CD4-positive, CD25-positive, alpha-beta regulatory T cell (primary cell): Measurements from ENCODE around the gene SEMA4C. TPM values are rescaled to one million over a fixed set of nuclear protein-coding genes. Genes with fewer than 3 reads are reported as not detected.

Experiments
- ATAC-seq, 2 donors: fragments of 150-1000 bp; cut with Tn5 transposase; one replicate each; pipeline ENCODE4 v1.10.0; 2021; ENCODE audit warnings: low read depth in 2 of 2, moderate number of reproducible peaks in 2 of 2, moderate library complexity in 1 of 2
- DNase-seq, 3 donors: peaks; one replicate each; pipeline versions ENCODE4 v3.0.0 to v3.0.0-alpha.2; 2012 to 2022; ENCODE audit warnings: mixed read lengths in 1 of 3
- H3K27ac ChIP-seq: one replicate; pipeline ENCODE4 v1.7.0; 2013; ENCODE audit warnings: mild to moderate bottlenecking, low read length; ENCODE audit not compliant: insufficient read depth, poor library complexity, severe bottlenecking
- H3K27me3 ChIP-seq: one replicate; pipeline ENCODE4 v1.7.0; 2013; ENCODE audit warnings: low read length; ENCODE audit not compliant: control insufficient read depth, insufficient read depth
- H3K36me3 ChIP-seq: one replicate; pipeline ENCODE4 v1.7.0; 2013; ENCODE audit warnings: mild to moderate bottlenecking, low read length, moderate library complexity; ENCODE audit not compliant: control insufficient read depth, insufficient read depth
- H3K4me1 ChIP-seq: 2 replicates; pipeline ENCODE4 v1.7.0; 2013; ENCODE audit warnings: mild to moderate bottlenecking, low read length; ENCODE audit not compliant: insufficient read depth, control insufficient read depth, poor library complexity, severe bottlenecking
- H3K4me3 ChIP-seq: one replicate; pipeline ENCODE4 v1.7.0; 2013; ENCODE audit warnings: low read depth, mild to moderate bottlenecking, low read length, moderate library complexity
- H3K9me3 ChIP-seq, 2 experiments: 1 replicate in 1 of 2; 2 replicates in 1 of 2; pipeline ENCODE4 v1.7.0; 2013; ENCODE audit warnings: low read length in 2 of 2, mild to moderate bottlenecking in 1 of 2, moderate library complexity in 1 of 2; ENCODE audit not compliant: control insufficient read depth in 2 of 2
- H3K27ac Mint-ChIP-seq, 3 donors: one replicate each; pipeline ENCODE4 v1.8.0; 2020 to 2022; ENCODE audit warnings: mild to moderate bottlenecking in 3 of 3, mixed read lengths in 3 of 3, moderate library complexity in 2 of 3
- H3K27me3 Mint-ChIP-seq: one replicate; pipeline ENCODE4 v1.8.0; 2022; ENCODE audit warnings: mild to moderate bottlenecking, mixed read lengths
- H3K36me3 Mint-ChIP-seq: one replicate; pipeline ENCODE4 v1.8.0; 2020; ENCODE audit warnings: mixed read lengths
- H3K4me1 Mint-ChIP-seq, 4 donors: one replicate each; pipeline ENCODE4 v1.8.0; 2020 to 2022; ENCODE audit warnings: mixed read lengths in 4 of 4, mild to moderate bottlenecking in 1 of 4
- H3K4me3 Mint-ChIP-seq, 4 donors: one replicate each; pipeline ENCODE4 v1.8.0; 2020 to 2022; ENCODE audit warnings: mild to moderate bottlenecking in 4 of 4, mixed read lengths in 4 of 4, moderate library complexity in 3 of 4
- H3K9me3 Mint-ChIP-seq, 7 donors: one replicate each; pipeline ENCODE4 v1.8.0; 2020 to 2022; ENCODE audit warnings: mixed read lengths in 7 of 7, mild to moderate bottlenecking in 3 of 7, moderate library complexity in 2 of 7
- polyA plus RNA-seq, 4 donors: library from polyadenylated mRNA; unstranded; fragments of 300-500 nt; fragmentation: Illumina TruSeq; gene quantifications; one replicate each; pipeline ENCODE4 v1.2.3, GENCODE V29; 2021
- total RNA-seq: library from RNA; stranded (reverse); gene quantifications from one replicate; pipeline ENCODE4 v1.2.3, GENCODE V29; 2022

The SEMA4C gene
- total and polyA plus RNA-seq, 5 donors from 2014 or later: 1.3 to 23.3 (median 2.7) TPM

DNA sequence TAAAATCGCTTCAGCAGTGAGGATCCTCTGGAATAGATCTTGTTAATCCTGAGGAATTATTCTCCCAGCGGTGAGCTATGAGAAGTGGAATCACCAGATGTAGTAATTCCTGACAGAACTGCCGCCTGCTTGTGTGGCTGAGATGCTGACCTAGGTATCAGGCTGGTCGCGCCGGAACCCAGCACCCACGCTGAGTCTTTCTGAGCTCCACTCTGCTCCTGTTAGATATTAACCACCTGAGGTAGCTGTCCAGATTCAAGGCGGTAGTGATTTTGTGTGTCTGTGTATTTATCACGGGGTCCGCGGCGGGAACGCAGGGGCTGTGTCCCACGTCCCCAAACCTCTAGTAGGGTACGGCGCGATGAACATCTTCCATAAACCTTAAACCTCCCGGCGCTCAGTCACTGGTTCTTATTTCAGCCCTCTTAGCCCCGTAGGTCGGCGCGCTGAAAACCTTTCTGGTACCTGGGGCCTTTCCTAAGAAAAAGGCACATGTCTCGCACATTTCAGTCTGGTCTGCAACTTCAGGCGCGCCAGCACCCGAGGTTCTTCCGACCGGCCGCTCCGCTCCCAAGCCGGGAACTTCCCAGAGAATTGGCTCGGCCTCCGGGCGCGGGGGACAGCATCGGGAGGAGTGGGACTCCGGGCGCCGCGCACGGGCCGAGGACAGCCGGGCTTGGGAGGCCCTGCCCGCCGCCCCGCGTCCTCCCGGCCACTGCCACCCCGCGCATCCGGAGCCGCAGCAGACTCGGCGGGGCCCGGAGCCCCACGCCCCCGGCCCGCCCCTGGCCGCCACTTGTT lies 54.4 kb downstream of the SEMA4C start:
- peak overlapping the region; percentile 86 to 90 (median 89) for H3K27ac Mint-ChIP-seq
- ATAC-seq: no peak
- peaks cover 8% of the 10 kb centered on the region for H3K36me3 Mint-ChIP-seq

DNA sequence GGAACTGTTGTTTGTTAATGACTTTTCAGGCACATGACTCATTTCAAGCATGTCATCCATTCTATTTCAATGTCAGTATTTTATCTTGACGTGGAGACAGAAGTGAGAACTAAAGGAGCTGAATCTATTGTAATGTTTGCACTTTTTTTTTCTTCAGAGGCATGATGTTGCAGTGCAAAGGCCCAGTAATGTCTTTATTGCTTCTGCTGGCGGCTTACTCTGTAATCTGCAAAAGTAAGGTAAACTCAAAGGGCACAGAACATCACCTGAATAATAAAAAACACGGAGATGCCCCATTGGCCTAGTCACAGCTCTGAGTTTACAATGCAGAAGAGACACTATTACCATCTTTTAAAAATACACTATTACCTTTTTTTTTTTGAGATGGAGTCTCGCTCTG lies 56.2 kb downstream of the SEMA4C start:
- Histone ChIP-seq H3K36me3 (no peaks in the 10 kb centered on the region), H3K4me3 (no peak overlapping the region), H3K27ac (no peak overlapping the region), H3K27me3 (no peaks in the 10 kb centered on the region), H3K9me3 (no peaks in the 10 kb centered on the region), H3K4me1 (peaks cover 23% of the 10 kb centered on the region)
- H3K4me3 Mint-ChIP-seq: peak overlapping the region in 2 of 4 donors; percentile 66 to 77
- peaks cover 16 to 53% (median 33%) of the 10 kb centered on the region in 4 donors for H3K4me1 Mint-ChIP-seq
- DNase-seq (no peak), ATAC-seq (no peak)
- H3K27ac Mint-ChIP-seq: no peak overlapping the region
- no peaks in the 10 kb centered on the region for H3K27me3 Mint-ChIP-seq
- H3K36me3 Mint-ChIP-seq: peaks cover 3% of the 10 kb centered on the region
- no peaks in the 10 kb centered on the region for H3K9me3 Mint-ChIP-seq

More for the DNA sequence above, 54.4 kb downstream of the SEMA4C start:
- Histone ChIP-seq H3K4me1 (peaks cover 41% of the 10 kb centered on the region), H3K27ac (peak overlapping the region; percentile 69), H3K27me3 (no peaks in the 10 kb centered on the region), H3K9me3 (no peaks in the 10 kb centered on the region), H3K4me3 (peak overlapping the region; percentile 73), H3K36me3 (no peaks in the 10 kb centered on the region)
- DNase-seq: peak in 1 of 3 donors; percentile 62
- Mint-ChIP-seq H3K9me3 (no peaks in the 10 kb centered on the region), H3K4me1 (peaks cover 30 to 65% (median 51%) of the 10 kb centered on the region in 4 donors), H3K27me3 (no peaks in the 10 kb centered on the region), H3K4me3 (peak overlapping the region; percentile 93 to 96 (median 94))

DNA sequence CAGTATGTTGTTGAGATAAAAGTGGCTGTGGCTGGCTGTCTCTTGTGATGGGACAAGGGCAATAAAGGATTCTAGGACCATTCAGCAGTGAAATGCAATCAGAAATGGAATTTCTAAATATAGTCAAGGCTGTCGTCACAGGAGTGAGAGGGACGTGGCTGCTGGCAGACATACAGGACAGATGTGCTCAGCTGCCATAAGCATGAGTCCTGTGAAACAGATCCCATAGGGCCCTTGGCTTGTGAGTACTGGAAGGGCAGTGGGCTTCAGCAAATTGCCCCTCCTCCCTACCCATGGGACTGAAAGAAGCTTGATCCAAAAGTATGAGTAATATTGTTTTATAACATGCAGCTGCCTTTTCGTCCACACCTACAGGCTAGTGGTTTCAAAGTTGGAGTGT lies 58.0 kb downstream of the SEMA4C start:
- peaks cover 9% of the 10 kb centered on the region for H3K36me3 Mint-ChIP-seq
- no peaks in the 10 kb centered on the region for H3K9me3 Mint-ChIP-seq
- H3K4me1 Mint-ChIP-seq: peaks cover 15 to 52% (median 27%) of the 10 kb centered on the region in 4 donors
- Histone ChIP-seq H3K27me3 (no peaks in the 10 kb centered on the region), H3K9me3 (no peaks in the 10 kb centered on the region), H3K36me3 (no peaks in the 10 kb centered on the region), H3K4me3 (no peak overlapping the region), H3K27ac (no peak overlapping the region), H3K4me1 (peaks cover 21% of the 10 kb centered on the region)
- no peaks in the 10 kb centered on the region for H3K27me3 Mint-ChIP-seq
- peak overlapping the region in 2 of 4 donors; percentile 5 to 31 for H3K4me3 Mint-ChIP-seq
- peak overlapping the region in 2 of 3 donors; percentile 29 to 35 for H3K27ac Mint-ChIP-seq
- no peak for ATAC-seq
- no peak for DNase-seq

DNA sequence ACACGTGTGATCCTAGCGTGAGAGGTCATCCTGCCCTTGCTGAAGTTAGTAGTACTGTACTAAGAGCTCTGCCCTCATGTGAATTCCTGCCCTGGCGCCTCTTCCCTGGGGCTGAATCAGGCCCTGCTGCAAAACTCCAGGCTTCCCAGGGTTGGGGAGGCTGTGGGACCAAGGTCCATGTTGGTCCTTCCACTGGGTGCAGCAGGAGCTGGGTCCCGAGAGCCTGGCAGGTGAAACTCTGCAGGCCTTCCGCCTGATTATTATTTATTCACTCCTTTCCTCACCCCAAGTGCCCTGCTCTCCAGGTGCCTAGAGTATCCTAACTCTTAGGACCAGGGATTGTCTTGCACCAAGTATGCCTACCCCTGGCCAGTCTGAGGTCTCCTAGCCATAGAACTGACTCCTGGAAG lies 59.1 kb downstream of the SEMA4C start:
- Mint-ChIP-seq H3K36me3 (peaks cover 14% of the 10 kb centered on the region), H3K9me3 (no peaks in the 10 kb centered on the region), H3K27ac (peak overlapping the region; percentile 35 to 69 (median 51))

GRCh38 chr2:96809951-96810782 lies 59.7 kb downstream of the SEMA4C start:
- Histone ChIP-seq H3K4me1 (peaks cover 26% of the 10 kb centered on the region), H3K9me3 (no peaks in the 10 kb centered on the region), H3K4me3 (no peak overlapping the region), H3K27me3 (no peaks in the 10 kb centered on the region), H3K27ac (no peak overlapping the region), H3K36me3 (no peaks in the 10 kb centered on the region)
- peaks cover 14% of the 10 kb centered on the region for H3K36me3 Mint-ChIP-seq
- no peak for ATAC-seq
- no peaks in the 10 kb centered on the region for H3K27me3 Mint-ChIP-seq
- H3K4me1 Mint-ChIP-seq: peaks cover 18 to 57% (median 32%) of the 10 kb centered on the region in 4 donors
- no peak for DNase-seq
- no peaks in the 10 kb centered on the region for H3K9me3 Mint-ChIP-seq
- peak overlapping the region in 1 of 4 donors; percentile 20 for H3K4me3 Mint-ChIP-seq
- peak overlapping the region in 2 of 3 donors; percentile 15 to 51 for H3K27ac Mint-ChIP-seq

More for the DNA sequence above, 59.1 kb downstream of the SEMA4C start:
- Histone ChIP-seq H3K4me1 (peaks cover 29% of the 10 kb centered on the region), H3K36me3 (no peaks in the 10 kb centered on the region), H3K27me3 (no peaks in the 10 kb centered on the region), H3K27ac (no peak overlapping the region), H3K4me3 (no peak overlapping the region), H3K9me3 (no peaks in the 10 kb centered on the region)
- DNase-seq (no peak), ATAC-seq (no peak)
- Mint-ChIP-seq H3K4me3 (no peak overlapping the region), H3K4me1 (peaks cover 23 to 61% (median 36%) of the 10 kb centered on the region in 4 donors), H3K27me3 (no peaks in the 10 kb centered on the region)

Other genes with a start within 250 kb of the SEMA4C start
- 55.6 TPM for gene KANSL3, start 231.8 kb downstream of the SEMA4C start, total RNA-seq
- 10 to 100 TPM; 11.2 to 17.9 (median 13.6) TPM for gene KANSL3, start 231.8 kb downstream of the SEMA4C start, polyA plus RNA-seq
- gene FER1L5, start 227.3 kb downstream of the SEMA4C start, total RNA-seq: not detected
- gene FER1L5, start 227.3 kb downstream of the SEMA4C start, polyA plus RNA-seq: under 1 TPM in 2 of 4 donors, not detected in 2; 0.03 TPM
- gene LMAN2L, start 130.0 kb downstream of the SEMA4C start, total RNA-seq: 5.4 TPM
- 10 to 100 TPM; 17.8 to 22.7 (median 20.3) TPM for gene LMAN2L, start 130.0 kb downstream of the SEMA4C start, polyA plus RNA-seq
- gene CNNM4, start 109.2 kb downstream of the SEMA4C start, total RNA-seq: 11.2 TPM
- 1 to 10 TPM in 3 of 4 donors, under 1 TPM in 1; 0.98 to 3.2 (median 2.6) TPM for gene CNNM4, start 109.2 kb downstream of the SEMA4C start, polyA plus RNA-seq
- gene CNNM3, start 53.8 kb downstream of the SEMA4C start, total RNA-seq: 33.1 TPM
- 10 to 100 TPM in 2 of 4 donors, 1 to 10 TPM in 2; 4.9 to 14.0 (median 7.9) TPM for gene CNNM3, start 53.8 kb downstream of the SEMA4C start, polyA plus RNA-seq
- 16.4 TPM for gene ANKRD23, start 26.1 kb downstream of the SEMA4C start, total RNA-seq
- gene ANKRD23, start 26.1 kb downstream of the SEMA4C start, polyA plus RNA-seq: 1 to 10 TPM in 1 of 4 donors, under 1 TPM in 3; 0.68 to 1.1 (median 0.90) TPM
- 31.9 TPM for gene ANKRD39, start 12.1 kb downstream of the SEMA4C start, total RNA-seq
- gene ANKRD39, start 12.1 kb downstream of the SEMA4C start, polyA plus RNA-seq: 10 to 100 TPM; 30.2 to 44.4 (median 37.6) TPM
- not detected for gene FAM178B, start 116.5 kb upstream of the SEMA4C start, total RNA-seq
- under 1 TPM in 2 of 4 donors, not detected in 2; 0.06 to 0.59 TPM for gene FAM178B, start 116.5 kb upstream of the SEMA4C start, polyA plus RNA-seq
- gene FAHD2B, start 224.8 kb upstream of the SEMA4C start, total RNA-seq: 22.9 TPM
- gene FAHD2B, start 224.8 kb upstream of the SEMA4C start, polyA plus RNA-seq: 10 to 100 TPM; 12.9 to 20.1 (median 19.8) TPM
- gene ANKRD36, start 243.1 kb upstream of the SEMA4C start, total RNA-seq: 85.2 TPM
- 1 to 10 TPM; 5.1 to 9.2 (median 7.8) TPM for gene ANKRD36, start 243.1 kb upstream of the SEMA4C start, polyA plus RNA-seq